GM19239 (cell line): ENCODE data around the gene CSF3R.

Experiments
- DNase-seq: peaks from one replicate; pipeline ENCODE4 v3.0.0; 2011; ENCODE audit warnings: low spot score; ENCODE audit not compliant: insufficient read length
- FAIRE-seq: peaks from 2 replicates; lab custom pipeline; 2011; peaks lifted over from hg19 to GRCh38; lab: Jason Lieb, UNC

CSF3R gene

DNA sequence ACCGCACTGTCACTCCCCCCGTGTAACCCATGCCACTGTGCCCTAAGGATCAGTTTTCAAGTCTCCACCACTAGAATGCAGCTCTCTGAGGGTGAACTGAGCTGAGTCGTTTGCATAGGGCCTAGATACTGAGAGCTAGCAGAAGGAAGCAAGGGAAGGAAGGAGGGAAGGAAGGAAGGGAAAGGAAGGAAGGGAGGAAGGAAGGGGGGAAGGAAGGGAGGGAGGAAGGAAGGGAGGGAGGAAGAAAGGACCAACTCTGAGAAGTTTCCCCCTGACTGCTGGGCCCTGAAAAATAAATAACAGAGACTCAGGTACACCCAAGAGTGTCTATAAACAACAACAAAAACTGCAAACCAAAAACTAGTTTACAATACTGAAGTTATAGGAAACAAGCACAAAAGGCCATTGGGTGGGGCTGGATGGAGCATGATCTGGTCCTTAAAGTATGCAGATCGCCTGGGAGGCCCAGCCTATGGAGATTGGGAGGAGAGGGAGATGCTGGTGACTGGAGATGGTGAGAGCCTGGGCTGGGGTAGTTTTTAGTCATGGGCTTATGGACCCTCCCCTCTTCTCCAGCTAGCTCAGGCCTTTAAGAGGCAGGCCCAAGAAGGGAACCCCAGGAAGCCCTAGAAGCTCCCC is 16.9 kb downstream of the CSF3R start:
- no peak for FAIRE-seq
- no peak for DNase-seq

DNA sequence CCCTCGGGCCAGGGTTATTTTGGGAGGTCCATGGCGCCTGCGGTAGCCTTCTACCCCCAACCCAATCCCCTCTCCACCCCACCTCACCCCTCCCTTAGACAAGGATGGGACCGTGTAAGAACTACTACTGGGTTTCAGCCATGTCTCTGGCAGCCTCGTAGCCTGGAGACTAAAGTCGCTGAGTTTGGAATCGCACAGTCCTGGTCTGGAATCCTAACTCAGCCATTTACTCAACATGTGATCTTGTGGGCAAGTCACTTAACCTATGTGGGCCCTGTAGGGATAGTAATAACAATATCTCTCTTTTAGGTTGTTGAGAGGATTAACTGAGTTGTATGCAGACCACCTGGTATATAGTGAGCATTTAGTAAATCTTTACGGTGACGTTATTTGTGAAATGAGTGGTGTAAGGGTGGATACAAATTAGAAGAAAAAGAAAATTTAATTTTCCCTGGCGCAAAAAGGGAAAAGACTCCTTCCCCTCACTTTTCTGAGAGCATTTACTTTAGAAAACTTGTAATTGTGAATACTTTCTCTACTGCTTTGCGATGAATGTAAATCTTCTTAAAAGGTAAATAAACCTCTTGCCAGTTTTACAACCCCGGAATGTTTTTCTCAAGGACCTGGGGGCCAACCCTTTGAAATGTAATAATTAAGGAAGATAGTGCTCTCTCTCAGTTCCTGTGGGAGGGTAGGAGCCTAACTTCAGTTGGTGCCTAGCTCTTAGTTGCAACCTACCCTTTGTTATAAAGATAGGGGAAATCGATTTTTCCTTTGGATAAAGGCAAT is 17.9 kb downstream of the CSF3R start:
- FAIRE-seq (peak; percentile 64), DNase-seq (no peak)

DNA sequence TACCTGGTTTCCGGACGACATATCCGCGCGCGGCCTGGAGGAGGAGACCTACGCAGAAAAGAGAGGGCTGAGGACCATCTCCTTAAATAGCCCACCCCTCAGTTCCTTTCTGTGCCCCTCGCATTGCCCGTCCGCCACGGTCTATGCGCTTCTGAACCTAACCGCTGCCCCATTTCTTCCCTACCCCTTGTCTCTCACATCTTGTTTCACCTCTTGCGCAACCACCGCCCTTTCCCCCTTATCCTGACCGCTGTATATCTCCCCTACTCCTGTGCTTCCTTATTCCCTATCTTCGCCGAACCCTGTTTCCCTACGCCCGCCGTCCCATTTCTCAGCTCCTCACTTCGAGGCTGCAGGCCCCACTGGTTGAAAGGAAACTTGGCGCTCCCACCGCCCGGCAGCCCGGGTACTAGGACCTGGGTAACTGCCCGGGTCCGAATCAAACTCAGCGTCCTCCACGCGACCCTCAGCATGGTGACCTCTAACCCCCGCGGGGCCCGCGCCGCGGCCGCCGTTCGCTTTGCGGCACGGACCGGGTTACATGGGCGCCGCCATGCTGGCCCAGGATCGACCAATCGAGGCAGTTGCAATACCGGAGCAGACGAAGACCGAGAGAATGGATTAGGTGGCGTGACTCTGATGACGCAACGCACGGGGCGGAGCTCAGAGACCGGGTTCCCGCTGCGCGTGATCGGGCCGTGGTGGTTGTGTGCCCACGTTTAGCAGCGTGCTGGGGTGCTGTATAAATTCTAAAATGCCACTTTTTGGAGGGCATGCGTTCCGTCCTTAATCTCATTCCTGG is 18.7 kb downstream of the CSF3R start, which contains the start of gene MRPS15:
MRPS15 (minus strand) TSS at position 582 of the 802 bp plus-strand sequence; CDS start at position 473, 109 bp downstream.
- DNase-seq: peak; percentile 89
- FAIRE-seq: peak; percentile 99

DNA sequence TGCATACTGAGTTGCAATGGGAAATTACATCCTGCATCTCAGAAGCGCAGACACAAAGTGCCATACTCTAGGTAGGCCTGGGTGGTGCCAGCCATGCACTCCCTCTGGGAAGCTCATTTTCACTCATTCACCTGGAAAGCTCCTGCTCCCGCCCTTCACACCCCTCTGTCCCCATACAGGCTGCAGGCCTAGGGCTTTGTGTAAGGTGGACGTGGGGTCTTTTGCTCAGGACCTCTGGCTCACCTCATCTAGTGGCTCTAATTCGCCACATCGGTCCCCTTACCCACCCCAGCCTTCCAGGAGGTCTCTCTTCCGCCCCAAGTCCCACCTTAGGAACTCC is 19.3 kb downstream of the CSF3R start:
- FAIRE-seq (no peak), DNase-seq (no peak)

DNA sequence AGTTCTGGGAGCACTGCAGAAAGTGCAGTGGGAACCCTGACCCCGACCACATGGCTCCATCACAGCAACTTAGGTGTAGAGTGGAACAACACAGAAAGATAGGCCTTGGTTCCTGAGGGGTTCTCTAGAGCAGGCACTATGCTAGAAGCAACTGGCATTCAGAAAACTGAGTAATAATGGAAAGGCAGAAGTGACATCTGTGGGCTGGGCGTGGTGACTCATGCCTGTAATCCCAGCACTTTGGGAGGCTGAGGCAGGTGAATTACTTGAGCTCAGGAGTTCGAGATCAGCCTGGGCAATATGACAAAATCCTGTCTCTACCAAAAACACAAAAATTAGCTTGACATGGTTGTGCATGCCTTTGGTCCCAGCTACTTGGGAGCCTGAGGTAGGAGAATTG is 23.8 kb downstream of the CSF3R start:
- FAIRE-seq (no peak), DNase-seq (no peak)

DNA sequence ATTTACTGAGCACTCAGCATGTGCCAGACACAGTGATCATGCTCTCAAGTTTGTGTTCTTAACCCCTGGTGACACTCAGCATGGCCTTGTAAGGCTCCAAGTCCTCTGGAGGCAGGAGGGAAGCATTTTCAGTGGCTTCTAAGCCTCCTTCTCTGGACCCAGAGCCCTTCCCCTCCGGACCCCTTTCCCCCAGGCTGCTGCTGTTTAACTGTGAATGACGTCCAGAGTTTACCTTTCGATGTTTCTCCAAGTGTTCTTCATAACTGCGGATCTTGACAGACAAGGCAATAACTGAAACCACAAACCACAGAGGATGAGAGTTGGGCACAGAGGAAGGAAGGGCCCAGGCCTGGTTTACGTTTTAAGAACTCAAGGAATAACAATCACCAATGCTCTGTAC is 25.0 kb downstream of the CSF3R start:
- no peak for DNase-seq
- peak; percentile 69 for FAIRE-seq

DNA sequence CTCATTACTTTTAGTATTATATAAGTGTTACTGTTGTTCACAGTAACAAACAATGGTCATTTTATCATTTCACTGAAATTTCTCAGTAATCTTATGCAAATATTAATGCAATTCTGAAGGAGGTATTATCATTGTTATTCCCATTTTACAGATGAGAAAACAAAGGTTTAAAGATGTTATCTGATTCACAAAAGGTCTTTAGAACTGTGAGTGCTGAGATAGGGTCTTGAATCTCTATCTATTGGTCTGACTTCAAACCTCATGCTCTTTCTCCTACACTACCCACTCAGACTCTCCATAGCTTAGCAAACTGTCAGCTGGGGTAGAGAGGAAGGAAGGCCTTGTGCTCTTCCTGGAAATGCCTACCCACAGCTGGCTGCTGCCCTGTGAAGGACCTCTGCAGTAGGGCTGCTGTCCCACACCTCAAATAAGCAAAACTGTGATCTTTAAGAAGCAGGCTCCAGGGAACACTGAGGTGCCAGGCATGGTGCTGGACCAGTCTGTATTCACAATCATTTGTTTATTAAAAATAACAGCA is 26.3 kb downstream of the CSF3R start:
- DNase-seq (no peak), FAIRE-seq (no peak)

DNA sequence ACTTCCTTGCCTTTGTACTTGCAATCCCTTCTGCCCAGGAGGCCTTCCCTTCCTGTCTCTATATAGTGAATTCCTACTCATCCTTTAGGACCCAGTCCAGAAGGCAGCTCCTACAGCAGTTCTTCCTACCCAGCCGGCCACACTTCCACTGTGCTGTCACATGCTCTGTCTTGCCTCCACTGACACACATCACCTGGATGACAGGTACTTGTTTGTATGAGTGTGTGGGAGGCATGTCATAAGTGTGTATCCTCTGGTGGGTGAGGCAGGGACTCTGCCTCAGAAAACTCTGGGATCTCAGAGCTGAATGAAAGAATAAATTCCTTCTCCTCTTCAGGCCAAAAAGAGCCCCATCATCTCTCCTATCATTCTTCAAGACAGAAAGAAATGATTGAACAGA is 27.3 kb downstream of the CSF3R start:
- DNase-seq: no peak
- no peak for FAIRE-seq

DNA sequence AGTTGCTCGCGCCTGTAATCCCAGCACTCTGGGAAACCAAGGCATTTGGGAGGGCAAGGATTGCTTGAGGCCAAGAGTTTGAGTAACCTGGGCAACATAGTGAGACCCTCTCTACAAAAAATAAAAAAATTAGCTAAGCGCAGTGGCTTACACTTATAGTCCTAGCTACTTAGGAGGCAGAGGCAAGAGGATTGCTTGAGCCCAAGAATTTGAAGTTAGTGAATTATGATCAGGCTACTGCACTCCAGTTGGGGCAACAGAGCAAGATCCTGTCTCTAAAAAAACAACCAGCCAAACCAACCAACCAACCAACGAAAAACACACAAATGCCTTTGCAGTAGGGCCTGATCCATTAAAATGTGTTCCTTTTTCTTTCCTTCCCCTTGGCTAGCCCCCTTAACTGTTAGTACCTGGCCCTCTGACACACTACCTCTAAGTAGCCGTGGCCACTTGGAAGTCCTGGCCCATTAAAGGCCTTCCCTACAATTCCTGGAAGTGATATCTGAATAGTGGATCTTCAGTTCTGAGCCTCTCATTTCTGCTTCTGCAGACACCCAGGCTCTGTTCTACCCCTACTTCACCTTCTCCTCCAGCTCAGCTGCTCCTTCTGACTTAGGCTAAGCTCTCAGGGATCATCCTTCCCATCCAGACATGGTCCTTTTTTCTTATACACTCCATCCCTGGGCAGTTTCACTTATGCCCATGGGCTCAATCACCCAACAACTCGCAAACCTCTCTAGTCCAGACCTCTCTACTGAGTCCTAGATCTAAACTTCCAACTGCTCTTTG is 28.9 kb downstream of the CSF3R start:
- no peak for FAIRE-seq
- DNase-seq: no peak

DNA sequence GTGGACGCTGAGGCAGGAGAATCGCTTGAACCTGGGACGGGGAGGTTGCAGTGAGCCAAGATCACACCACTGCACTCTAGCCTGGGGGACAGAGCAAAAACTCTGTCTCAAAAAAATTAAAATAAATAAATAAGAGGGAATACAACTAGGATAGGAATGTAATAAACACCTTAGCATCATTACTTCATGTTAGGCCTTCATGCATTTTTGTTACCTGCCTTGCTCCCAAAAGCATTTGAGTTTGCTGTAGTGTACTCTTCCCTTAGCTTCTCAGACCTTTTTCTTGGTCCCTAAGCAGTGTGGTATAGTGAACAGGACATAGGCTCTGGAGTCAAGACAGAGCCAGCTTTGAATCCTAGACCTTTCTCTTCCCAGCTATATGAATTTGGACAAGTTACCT is 29.7 kb downstream of the CSF3R start:
- DNase-seq (no peak), FAIRE-seq (no peak)

DNA sequence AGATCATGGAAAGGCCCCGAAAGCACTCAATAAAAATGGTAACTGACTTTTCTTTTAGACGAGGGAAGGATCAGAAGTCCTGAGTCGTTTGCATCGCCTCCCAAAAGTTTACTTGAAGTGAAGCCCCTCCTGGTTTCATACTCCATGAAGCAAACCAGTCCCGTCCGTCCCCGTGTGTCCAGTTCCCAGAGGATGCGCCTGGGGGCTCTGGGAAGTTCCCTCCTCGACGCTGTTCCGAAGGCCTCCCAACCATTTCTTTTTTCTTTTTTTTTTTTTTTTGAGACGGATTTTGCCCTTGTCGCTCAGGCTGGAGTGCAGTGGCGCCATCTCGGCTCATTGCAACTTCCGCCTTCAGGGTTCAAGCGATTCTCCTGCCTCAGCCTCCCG is 31.8 kb downstream of the CSF3R start:
- DNase-seq: no peak

DNA sequence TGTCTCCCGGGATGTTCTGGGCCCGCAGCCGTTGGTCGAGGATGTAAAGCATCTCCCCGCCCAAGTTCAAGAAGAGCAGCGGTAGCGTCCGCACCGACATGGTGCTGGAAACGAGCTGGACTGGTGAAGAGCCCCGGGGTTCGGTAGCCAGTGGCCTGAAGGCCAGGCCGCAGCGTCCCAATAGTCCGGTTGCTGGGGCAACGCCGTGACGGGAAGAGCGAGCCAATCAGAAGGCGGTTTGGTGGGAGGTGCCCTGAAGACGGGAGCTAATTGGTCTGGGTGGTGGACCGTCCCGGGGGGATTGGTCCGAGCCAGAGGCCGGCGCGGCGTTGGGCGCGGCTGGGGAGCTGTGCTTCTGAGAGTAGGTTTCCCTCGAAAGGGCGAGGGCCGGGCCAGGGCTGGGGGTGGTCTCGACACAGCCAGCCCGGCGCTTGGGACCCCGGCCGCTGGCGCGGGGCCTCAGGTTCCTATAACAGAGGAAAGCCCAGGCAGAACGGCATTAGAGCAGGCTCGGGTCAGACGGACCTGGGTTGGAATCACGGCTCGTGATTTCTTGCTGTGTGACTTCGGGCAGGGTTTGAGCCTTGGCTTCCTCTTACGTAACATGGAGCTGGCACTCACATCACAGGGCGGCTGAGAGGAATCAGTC is 32.3 kb downstream of the CSF3R start, which contains the start of gene OSCP1:
OSCP1 (minus strand) TSS at position 182 of the 649 bp plus-strand sequence; CDS start at position 100, 82 bp downstream.
- FAIRE-seq (peak; percentile 100), DNase-seq (peak; percentile 97)

More for the DNA sequence above, 31.8 kb downstream of the CSF3R start:
- no peak for FAIRE-seq

DNA sequence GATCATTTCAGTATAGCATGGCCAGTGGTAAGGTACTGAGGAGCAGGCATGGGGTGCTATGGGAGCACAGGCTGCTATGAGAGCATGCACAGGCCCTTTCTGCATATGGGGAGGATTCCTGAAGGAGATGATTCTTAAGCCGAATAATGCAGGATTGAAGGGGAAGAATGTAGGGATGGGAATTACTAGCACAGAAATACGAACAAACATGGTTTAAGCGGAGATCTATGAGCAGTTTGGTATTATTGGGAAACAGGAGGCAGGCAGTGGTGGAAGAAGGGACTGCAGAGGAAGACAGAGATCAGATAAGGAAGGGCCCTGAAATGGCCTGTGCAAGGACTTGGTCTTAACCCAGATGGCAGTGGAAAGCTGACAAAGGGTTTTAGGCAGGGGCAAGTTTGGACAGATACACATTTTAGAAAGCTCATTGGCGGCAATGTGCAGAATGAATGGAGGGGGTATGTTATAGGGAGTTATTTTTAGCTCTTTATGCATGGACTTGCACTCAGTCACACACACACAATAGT is 34.1 kb downstream of the CSF3R start:
- no peak for DNase-seq
- no peak for FAIRE-seq

DNA sequence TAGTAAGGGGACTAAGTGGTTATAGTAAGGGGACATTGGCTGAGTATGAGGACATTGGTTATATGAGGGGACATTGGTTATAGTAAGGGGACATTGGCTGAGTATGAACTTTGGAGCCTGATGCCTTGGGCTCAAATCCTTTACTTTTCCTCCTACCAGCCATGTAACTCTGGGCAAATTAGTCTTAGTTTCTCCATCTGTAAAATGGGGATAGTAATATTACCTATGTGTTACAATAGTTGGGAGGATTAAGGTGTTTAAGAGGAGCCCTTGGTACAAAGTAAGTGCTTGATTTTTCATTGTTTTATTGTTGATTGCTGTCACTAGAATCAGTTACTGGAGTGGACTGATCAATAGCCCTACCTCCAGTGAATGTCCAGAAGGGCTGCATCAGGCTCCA is 35.3 kb downstream of the CSF3R start:
- FAIRE-seq (no peak), DNase-seq (no peak)

DNA sequence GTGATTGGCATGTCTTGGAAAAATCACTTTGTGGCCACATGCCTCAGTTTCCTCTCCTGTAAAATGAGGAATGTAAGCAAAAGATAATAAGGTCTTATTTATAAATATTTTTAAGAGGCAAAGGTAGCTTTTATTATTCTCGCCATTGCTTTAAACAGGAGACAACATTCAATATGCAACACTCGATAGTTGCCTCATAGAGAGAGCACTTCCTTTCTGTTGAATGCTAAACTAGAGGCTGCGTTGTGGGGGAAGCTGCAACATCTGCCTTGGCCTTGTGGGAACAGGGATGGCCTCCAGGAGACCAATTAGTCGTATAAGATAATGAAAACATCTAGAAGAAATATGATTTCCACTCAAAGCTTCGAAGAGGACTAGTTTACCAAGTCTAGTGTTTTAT is 36.0 kb downstream of the CSF3R start:
- DNase-seq (no peak), FAIRE-seq (no peak)

DNA sequence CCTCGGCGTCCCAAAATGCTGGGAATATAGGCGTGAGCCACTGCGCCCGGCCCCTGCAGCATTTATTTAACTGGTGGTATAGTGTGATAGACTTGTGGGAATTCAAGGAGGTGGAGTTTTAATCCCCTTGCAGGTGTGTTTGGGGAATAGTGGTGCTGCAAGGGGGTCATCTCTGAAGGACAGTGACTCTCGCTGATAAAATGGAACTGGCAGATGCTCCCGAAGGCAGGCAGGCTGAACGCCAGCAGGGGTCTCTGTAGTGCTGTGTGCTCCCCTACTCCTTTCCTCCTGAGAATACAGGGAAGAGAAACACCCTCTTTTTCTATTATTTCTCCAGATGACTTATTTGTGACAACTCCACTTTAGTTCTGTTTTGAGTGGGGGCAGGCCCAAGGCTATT is 36.4 kb downstream of the CSF3R start:
- peak; percentile 39 for FAIRE-seq
- no peak for DNase-seq

DNA sequence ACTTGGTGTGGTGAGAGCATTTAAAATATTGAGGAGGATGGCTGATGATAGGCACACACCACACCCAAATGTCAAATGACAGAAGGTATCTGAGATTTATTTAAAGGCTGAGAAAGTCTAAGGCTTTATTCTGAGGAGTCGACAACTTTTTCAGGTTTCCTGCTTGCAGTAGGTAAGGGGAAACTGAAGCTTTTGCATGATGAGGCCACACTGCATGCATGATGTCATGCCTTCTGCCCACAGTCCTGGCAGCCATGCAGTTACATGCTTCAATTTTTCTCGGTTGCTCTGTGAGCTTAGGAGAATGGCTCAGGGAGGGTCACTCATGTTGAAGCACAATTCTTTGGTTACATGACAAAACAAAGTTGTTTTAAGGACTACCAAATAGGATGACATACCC is 39.4 kb downstream of the CSF3R start:
- DNase-seq (no peak), FAIRE-seq (no peak)

DNA sequence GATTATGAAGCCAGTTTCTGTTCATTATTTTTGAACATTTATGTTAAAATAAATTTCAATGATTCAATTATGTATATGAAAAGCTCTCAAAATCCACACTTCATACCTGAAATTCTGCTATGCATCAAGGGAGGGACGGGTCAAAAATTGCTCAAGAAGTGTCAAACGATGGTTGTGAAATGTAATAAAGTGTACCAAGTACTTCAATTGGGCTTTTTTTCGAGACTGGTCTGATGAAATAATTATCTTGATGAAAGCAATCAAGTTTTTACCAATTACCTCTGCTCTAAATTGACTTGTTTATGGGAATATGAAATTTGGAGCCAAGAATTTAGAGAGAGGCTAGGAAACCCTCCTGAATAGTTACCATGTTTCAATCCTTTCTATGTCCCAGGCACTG is 40.4 kb downstream of the CSF3R start:
- FAIRE-seq (no peak), DNase-seq (no peak)

DNA sequence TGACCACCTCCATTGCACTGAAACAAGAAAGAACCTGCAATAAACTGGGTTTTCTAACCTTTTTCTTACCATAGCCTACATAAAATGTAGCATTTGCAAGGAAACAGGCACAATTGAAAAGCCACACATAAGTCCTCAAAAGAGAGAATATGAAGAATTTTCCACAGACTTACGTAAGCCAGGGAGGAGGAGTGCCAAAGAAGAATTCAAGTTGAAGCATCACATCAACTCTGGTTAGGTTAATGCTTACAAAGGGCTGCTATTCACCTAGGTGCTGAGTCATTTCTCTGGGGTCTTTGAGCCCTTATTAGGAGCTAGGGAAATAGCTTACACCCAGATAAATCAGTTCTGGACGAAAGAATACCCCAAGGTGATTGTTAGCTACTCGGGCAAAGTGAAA is 42.1 kb downstream of the CSF3R start:
- DNase-seq (no peak), FAIRE-seq (no peak)
